Thyroid gland (tissue), 4 donors: ENCODE measurements around the gene SYT15.

Experiments
- POLR2A ChIP-seq, 2 donors: fragments of 450-650 bp; IDR thresholded peaks; one replicate each; pipeline ENCODE4 v1.6.1; 2017; ENCODE audit warnings: antibody characterized with exemption in 2 of 2, mild to moderate bottlenecking in 2 of 2, moderate library complexity in 1 of 2
- TF ChIP-seq, protein P1 (sequence below), 6 experiments: fragments of 200-600 bp in 3 of 6; fragments of 450-650 bp in 3 of 6; sonication (generic) in 3 of 6; IDR thresholded peaks; one replicate each; pipeline ENCODE4 v1.5.1; 2016 to 2019; ENCODE audit warnings: antibody characterized with exemption in 6 of 6, mild to moderate bottlenecking in 2 of 6, inconsistent platforms in 1 of 6, moderate library complexity in 1 of 6

DNA sequence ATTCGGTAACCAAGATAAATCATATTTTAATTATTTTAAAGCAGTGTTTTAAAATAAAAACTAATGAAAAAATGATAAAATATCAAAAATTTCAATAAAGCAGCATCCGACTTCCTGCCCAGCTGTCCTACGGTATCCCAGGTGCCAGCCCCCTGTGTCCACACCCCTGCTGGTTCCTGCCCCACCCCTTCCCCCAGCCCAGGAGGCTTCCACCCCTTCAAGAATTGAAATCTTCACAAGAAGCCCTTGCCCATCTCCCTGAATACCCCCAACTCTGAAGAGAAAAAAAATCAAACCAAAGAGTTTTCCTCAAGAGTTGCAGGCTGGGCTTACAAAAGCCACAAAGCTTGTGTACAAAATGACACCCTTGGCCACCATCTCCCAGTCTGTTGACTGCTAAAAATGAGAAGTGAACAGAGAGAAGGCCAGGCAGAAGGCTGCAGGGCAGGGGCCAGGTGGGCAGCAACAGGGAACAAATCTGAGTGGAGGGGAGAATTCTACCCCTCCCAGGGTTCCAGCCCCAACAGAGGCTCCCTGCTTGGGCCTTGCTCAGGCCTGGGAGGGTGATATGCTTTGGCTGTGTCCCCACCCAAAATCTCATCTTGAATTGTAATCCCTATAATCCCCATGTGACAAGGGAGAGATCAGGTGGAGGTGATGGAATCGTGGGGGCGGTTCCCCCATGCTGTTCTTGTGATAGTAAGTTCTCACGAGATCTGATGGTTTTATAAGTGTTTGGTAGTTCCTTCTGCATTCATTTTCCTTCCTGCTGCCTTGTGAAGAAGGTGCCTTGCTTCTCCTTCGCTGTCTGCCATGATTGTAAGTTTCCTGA is 37.0 kb upstream of the SYT15 start:
- TF ChIP-seq, protein P1, sequence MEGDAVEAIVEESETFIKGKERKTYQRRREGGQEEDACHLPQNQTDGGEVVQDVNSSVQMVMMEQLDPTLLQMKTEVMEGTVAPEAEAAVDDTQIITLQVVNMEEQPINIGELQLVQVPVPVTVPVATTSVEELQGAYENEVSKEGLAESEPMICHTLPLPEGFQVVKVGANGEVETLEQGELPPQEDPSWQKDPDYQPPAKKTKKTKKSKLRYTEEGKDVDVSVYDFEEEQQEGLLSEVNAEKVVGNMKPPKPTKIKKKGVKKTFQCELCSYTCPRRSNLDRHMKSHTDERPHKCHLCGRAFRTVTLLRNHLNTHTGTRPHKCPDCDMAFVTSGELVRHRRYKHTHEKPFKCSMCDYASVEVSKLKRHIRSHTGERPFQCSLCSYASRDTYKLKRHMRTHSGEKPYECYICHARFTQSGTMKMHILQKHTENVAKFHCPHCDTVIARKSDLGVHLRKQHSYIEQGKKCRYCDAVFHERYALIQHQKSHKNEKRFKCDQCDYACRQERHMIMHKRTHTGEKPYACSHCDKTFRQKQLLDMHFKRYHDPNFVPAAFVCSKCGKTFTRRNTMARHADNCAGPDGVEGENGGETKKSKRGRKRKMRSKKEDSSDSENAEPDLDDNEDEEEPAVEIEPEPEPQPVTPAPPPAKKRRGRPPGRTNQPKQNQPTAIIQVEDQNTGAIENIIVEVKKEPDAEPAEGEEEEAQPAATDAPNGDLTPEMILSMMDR (IDR thresholded peaks at IDR 0.05), result no peak
- TF ChIP-seq POLR2A (IDR thresholded peaks at IDR 0.05), result no peak
